CD8-positive, alpha-beta memory T cell (primary cell): ENCODE measurements around the gene LRRC37B. TPM values are rescaled to one million over a fixed set of nuclear protein-coding genes. Genes with fewer than 3 reads are reported as not detected.
"Not testable (repeated sequence)": the region's sequence is repeated elsewhere in the genome, so short reads cannot be mapped to it uniquely, and the experiment has no call there.

Source experiments
- CTCF ChIA-PET: fragments of 350-600 bp; sonication (Branson Sonifier 250); formaldehyde crosslinking; loops from one replicate; lab custom pipeline; 2021; ENCODE audit warnings: antibody characterized with exemption; lab: Charles Lee
- POLR2A ChIA-PET: fragments of 350-600 bp; sonication (Branson Sonifier 250); formaldehyde crosslinking; loops from one replicate; lab custom pipeline; 2021; ENCODE audit warnings: antibody characterized with exemption; lab: Charles Lee
- DNase-seq, 5 donors: peaks; one replicate each; pipeline versions ENCODE4 v3.0.0 to v3.0.0-alpha.2; 2020 to 2022; ENCODE audit warnings: mixed read lengths in 1 of 5
- H3K27ac ChIP-seq: one replicate; pipeline ENCODE4 v1.7.0; 2013; ENCODE audit warnings: low read depth, mild to moderate bottlenecking, low read length, moderate library complexity
- H3K27me3 ChIP-seq: 2 replicates; pipeline ENCODE4 v1.7.0; 2013; ENCODE audit warnings: low read length, mild to moderate bottlenecking; ENCODE audit not compliant: insufficient read depth, poor library complexity, severe bottlenecking
- H3K36me3 ChIP-seq: 2 replicates; pipeline ENCODE4 v1.7.0; 2013; ENCODE audit warnings: mild to moderate bottlenecking, low read length, moderate library complexity; ENCODE audit not compliant: insufficient read depth
- H3K4me1 ChIP-seq: 2 replicates; pipeline ENCODE4 v1.7.0; 2013; ENCODE audit warnings: mild to moderate bottlenecking, low read length, moderate library complexity; ENCODE audit not compliant: insufficient read depth
- H3K4me3 ChIP-seq: 2 replicates; pipeline ENCODE4 v1.7.0; 2013; ENCODE audit warnings: mild to moderate bottlenecking, low read length
- H3K9me3 ChIP-seq: 2 replicates; pipeline ENCODE4 v1.7.0; 2013; ENCODE audit warnings: mild to moderate bottlenecking, low read length
- H3K27ac Mint-ChIP-seq, 8 donors: one replicate each; pipeline ENCODE4 v1.8.0; 2020 to 2021; ENCODE audit warnings: mixed read lengths in 8 of 8, mild to moderate bottlenecking in 6 of 8, inconsistent platforms in 3 of 8, moderate library complexity in 3 of 8
- H3K27me3 Mint-ChIP-seq, 2 donors: one replicate each; pipeline ENCODE4 v1.8.0; 2020 to 2021; ENCODE audit warnings: mixed read lengths in 2 of 2, mild to moderate bottlenecking in 1 of 2, moderate library complexity in 1 of 2
- H3K36me3 Mint-ChIP-seq, 3 donors: one replicate each; pipeline ENCODE4 v1.8.0; 2020 to 2021; ENCODE audit warnings: mixed read lengths in 3 of 3, inconsistent platforms in 1 of 3, mild to moderate bottlenecking in 1 of 3
- H3K4me1 Mint-ChIP-seq, 3 donors: one replicate each; pipeline ENCODE4 v1.8.0; 2020 to 2021; ENCODE audit warnings: mixed read lengths in 3 of 3, inconsistent platforms in 1 of 3, mild to moderate bottlenecking in 1 of 3
- H3K4me3 Mint-ChIP-seq, 7 donors: one replicate each; pipeline ENCODE4 v1.8.0; 2020 to 2021; ENCODE audit warnings: mixed read lengths in 7 of 7, mild to moderate bottlenecking in 6 of 7, moderate library complexity in 4 of 7, inconsistent platforms in 2 of 7
- H3K9me3 Mint-ChIP-seq, 5 donors: one replicate each; pipeline ENCODE4 v1.8.0; 2020 to 2022; ENCODE audit warnings: mixed read lengths in 5 of 5, mild to moderate bottlenecking in 3 of 5, moderate library complexity in 2 of 5, inconsistent platforms in 1 of 5
- polyA plus RNA-seq: library from polyadenylated mRNA; unstranded; fragments of 300-500 nt; fragmentation: Illumina TruSeq; gene quantifications from one replicate; pipeline ENCODE4 v1.2.3, GENCODE V29; 2021
- total RNA-seq, 2 experiments: library from RNA; stranded (reverse); gene quantifications; one replicate each; pipeline ENCODE4 v1.2.3, GENCODE V29; 2021

LRRC37B gene
- total RNA-seq (10 to 100 TPM; 16.2 to 17.6 TPM), polyA plus RNA-seq (11.0 TPM)

GRCh38 chr17:32006957-32007462 lies at the start of gene LRRC37B:
Gene LRRC37B, plus strand, starts transcription at chr17:32007383. Its CDS starts 14,010 bp downstream, at chr17:32021393.
- peaks cover 31 to 48% (median 43%) of the 10 kb centered on the region in 3 donors for H3K4me1 Mint-ChIP-seq
- peaks cover 0 to 16% (median 2%) of the 10 kb centered on the region in 3 donors for H3K36me3 Mint-ChIP-seq
- peak; percentile 83 to 89 (median 84) for DNase-seq
- Histone ChIP-seq H3K27me3 (no peaks in the 10 kb centered on the region), H3K9me3 (no peaks in the 10 kb centered on the region), H3K36me3 (no peaks in the 10 kb centered on the region), H3K27ac (peak within 1 kb of the TSS; percentile 70), H3K4me1 (peaks cover 21% of the 10 kb centered on the region), H3K4me3 (peak within 1 kb of the TSS; percentile 93)
- peak within 1 kb of the TSS; percentile 87 to 98 (median 89) for H3K4me3 Mint-ChIP-seq
- peaks cover 0 to 2% of the 10 kb centered on the region in 2 donors for H3K27me3 Mint-ChIP-seq
- peak within 1 kb of the TSS; percentile 75 to 97 (median 87) for H3K27ac Mint-ChIP-seq
- ChIA-PET POLR2A (interaction anchor here (0.6 kb wide), 1 partner anchor 101 kb away, joined by 3 read pairs; no protein-coding TSS in a partner anchor), CTCF (interaction anchor here (0.7 to 3.9 kb wide), 12 partner anchors 8 to 331 kb away, joined by 3 to 45 read pairs (median 3); no protein-coding TSS in a partner anchor)
- H3K9me3 Mint-ChIP-seq: no peaks in the 10 kb centered on the region

GRCh38 chr17:31964131-31964530 lies 43.1 kb upstream of the LRRC37B start:
- POLR2A ChIA-PET, H3K4me3 Mint-ChIP-seq, H3K9me3 Mint-ChIP-seq, DNase-seq, H3K27me3 Mint-ChIP-seq, CTCF ChIA-PET, H3K9me3 ChIP-seq, H3K27ac ChIP-seq, H3K4me3 ChIP-seq, H3K36me3 ChIP-seq, H3K4me1 Mint-ChIP-seq, H3K4me1 ChIP-seq, H3K27me3 ChIP-seq: not testable (repeated sequence)
- peaks cover 0 to 56% (median 2%) of the 10 kb centered on the region in 3 donors for H3K36me3 Mint-ChIP-seq
- H3K27ac Mint-ChIP-seq: peak overlapping the region in 1 of 8 donors; percentile 93

- no peak overlapping the region for H3K27ac ChIP-seq
- no peaks in the 10 kb centered on the region for H3K4me1 ChIP-seq
- Mint-ChIP-seq H3K27me3 (no peaks in the 10 kb centered on the region), H3K9me3 (no peaks in the 10 kb centered on the region), H3K4me3 (no peak overlapping the region), H3K4me1 (peaks cover 2 to 5% (median 4%) of the 10 kb centered on the region in 3 donors), H3K27ac (peak overlapping the region in 3 of 8 donors; percentile 48 to 72 (median 61)), H3K36me3 (peaks cover 0 to 46% (median 0%) of the 10 kb centered on the region in 3 donors)
- no peak for DNase-seq
- ChIA-PET POLR2A (no interaction called here), CTCF (no interaction called here)
- H3K4me3 ChIP-seq: no peak overlapping the region
- H3K36me3 ChIP-seq: no peaks in the 10 kb centered on the region
- H3K9me3 ChIP-seq: no peaks in the 10 kb centered on the region
- H3K27me3 ChIP-seq: no peaks in the 10 kb centered on the region
Observed at GRCh38 chr17:31967648-31968047, 39.5 kb upstream of the LRRC37B start.

GRCh38 chr17:31970416-31970815 lies 36.8 kb upstream of the LRRC37B start:
- DNase-seq, CTCF ChIA-PET, H3K27me3 Mint-ChIP-seq, H3K9me3 Mint-ChIP-seq, H3K4me1 Mint-ChIP-seq, H3K27ac ChIP-seq, H3K4me3 Mint-ChIP-seq, H3K27ac Mint-ChIP-seq, H3K9me3 ChIP-seq, POLR2A ChIA-PET, H3K36me3 ChIP-seq, H3K4me1 ChIP-seq, H3K27me3 ChIP-seq, H3K4me3 ChIP-seq: not testable (repeated sequence)
- H3K36me3 Mint-ChIP-seq: peaks cover 0 to 50% (median 0%) of the 10 kb centered on the region in 3 donors

GRCh38 chr17:31974269-31975071 lies 32.7 kb upstream of the LRRC37B start:
- CTCF ChIA-PET, DNase-seq, H3K4me1 Mint-ChIP-seq, H3K9me3 ChIP-seq, H3K4me3 ChIP-seq, H3K36me3 ChIP-seq, H3K27me3 ChIP-seq, H3K9me3 Mint-ChIP-seq, H3K4me1 ChIP-seq, H3K27me3 Mint-ChIP-seq, H3K4me3 Mint-ChIP-seq, POLR2A ChIA-PET, H3K27ac ChIP-seq: not testable (repeated sequence)
- Mint-ChIP-seq H3K27ac (peak overlapping the region in 1 of 8 donors; percentile 58), H3K36me3 (peaks cover 7 to 44% (median 9%) of the 10 kb centered on the region in 3 donors)

GRCh38 chr17:31975391-31975790 lies 31.8 kb upstream of the LRRC37B start:
- H3K9me3 ChIP-seq, H3K4me3 Mint-ChIP-seq, H3K36me3 ChIP-seq, H3K27ac ChIP-seq, H3K4me1 Mint-ChIP-seq, POLR2A ChIA-PET, H3K27ac Mint-ChIP-seq, DNase-seq, CTCF ChIA-PET, H3K4me3 ChIP-seq, H3K4me1 ChIP-seq, H3K9me3 Mint-ChIP-seq, H3K27me3 Mint-ChIP-seq, H3K27me3 ChIP-seq: not testable (repeated sequence)
- peaks cover 7 to 42% (median 9%) of the 10 kb centered on the region in 3 donors for H3K36me3 Mint-ChIP-seq

- H3K4me1 ChIP-seq, DNase-seq, H3K27ac Mint-ChIP-seq, POLR2A ChIA-PET, H3K4me1 Mint-ChIP-seq, H3K9me3 ChIP-seq, H3K27me3 Mint-ChIP-seq, H3K4me3 ChIP-seq, H3K4me3 Mint-ChIP-seq, H3K9me3 Mint-ChIP-seq, CTCF ChIA-PET, H3K27ac ChIP-seq, H3K27me3 ChIP-seq: not testable (repeated sequence)
- peaks cover 4 to 58% (median 11%) of the 10 kb centered on the region in 3 donors for H3K36me3 Mint-ChIP-seq
- peaks cover 24% of the 10 kb centered on the region for H3K36me3 ChIP-seq
Observed at GRCh38 chr17:31991821-31992220, 15.4 kb upstream of the LRRC37B start.

- no peak for DNase-seq
- Histone ChIP-seq H3K36me3 (peaks cover 24% of the 10 kb centered on the region), H3K4me1 (no peaks in the 10 kb centered on the region), H3K4me3 (no peak overlapping the region), H3K27me3 (no peaks in the 10 kb centered on the region), H3K9me3 (no peaks in the 10 kb centered on the region), H3K27ac (no peak overlapping the region)
- no peaks in the 10 kb centered on the region for H3K9me3 Mint-ChIP-seq
- no peaks in the 10 kb centered on the region for H3K27me3 Mint-ChIP-seq
- H3K4me1 Mint-ChIP-seq: no peaks in the 10 kb centered on the region
- peaks cover 0 to 60% (median 6%) of the 10 kb centered on the region in 3 donors for H3K36me3 Mint-ChIP-seq
- H3K27ac Mint-ChIP-seq: no peak overlapping the region
- ChIA-PET CTCF (interaction anchor here (0.8 kb wide), 1 partner anchor 10 kb away, joined by 5 read pairs; the partner anchor contains the start of gene LRRC37B), POLR2A (no interaction called here)
- no peak overlapping the region for H3K4me3 Mint-ChIP-seq
Observed at GRCh38 chr17:31997005-31997404, 10.2 kb upstream of the LRRC37B start.
